ENCODE data around the gene ITPRID2. TPM values are rescaled to one million over a fixed set of nuclear protein-coding genes. Genes with fewer than 3 reads are reported as not detected.

ITPRID2 gene
- total RNA-seq, 3 donors from 2014 or later, result 184 to 381 (median 299) TPM

GRCh38 chr2:181946444-181947127 lies 55.1 kb downstream of the ITPRID2 start:
- intact Hi-C loops (cut with DNase I, micrococcal nuclease), result no loop called here
- ATAC-seq (no peak), DNase-seq (no peak)
- Histone ChIP-seq H3K9me3 (no peaks in the 10 kb centered on the region), H3K36me3 (ENCODE audit: low read depth) (no peaks in the 10 kb centered on the region), H3K4me1 (ENCODE audit: low read depth) (no peaks in the 10 kb centered on the region), H3K4me3 (no peak overlapping the region)
- no peak for TF ChIP-seq CTCF (IDR thresholded peaks at IDR 0.05)

GRCh38 chr2:181947273-181947672 lies 55.7 kb downstream of the ITPRID2 start:
- H3K36me3 ChIP-seq (ENCODE audit: low read depth), result no peaks in the 10 kb centered on the region
- no peaks in the 10 kb centered on the region for H3K4me1 ChIP-seq (ENCODE audit: low read depth)
- no peaks in the 10 kb centered on the region for H3K9me3 ChIP-seq
- TF ChIP-seq CTCF (IDR thresholded peaks at IDR 0.05), result no peak
- ATAC-seq (no peak), DNase-seq (no peak)
- no peak overlapping the region for H3K4me3 ChIP-seq
- intact Hi-C loops (cut with DNase I, micrococcal nuclease), result no loop called here

GRCh38 chr2:181948227-181948626 lies 56.7 kb downstream of the ITPRID2 start:
- Histone ChIP-seq H3K36me3 (ENCODE audit: low read depth) (no peaks in the 10 kb centered on the region), H3K4me1 (ENCODE audit: low read depth) (no peaks in the 10 kb centered on the region), H3K9me3 (no peaks in the 10 kb centered on the region), H3K4me3 (no peak overlapping the region)
- ATAC-seq (no peak), DNase-seq (no peak)
- no peak for TF ChIP-seq CTCF (IDR thresholded peaks at IDR 0.05)
- intact Hi-C loops (cut with DNase I, micrococcal nuclease), result no loop called here

GRCh38 chr2:181949047-181949446 lies 57.5 kb downstream of the ITPRID2 start:
- Histone ChIP-seq H3K4me3 (no peak overlapping the region), H3K4me1 (ENCODE audit: low read depth) (no peaks in the 10 kb centered on the region), H3K9me3 (no peaks in the 10 kb centered on the region), H3K36me3 (ENCODE audit: low read depth) (no peaks in the 10 kb centered on the region)
- intact Hi-C loops (cut with DNase I, micrococcal nuclease), result no loop called here
- ATAC-seq (no peak), DNase-seq (no peak)
- no peak for TF ChIP-seq CTCF (IDR thresholded peaks at IDR 0.05)

- no peaks in the 10 kb centered on the region for H3K4me1 ChIP-seq (ENCODE audit: low read depth)
- no peaks in the 10 kb centered on the region for H3K9me3 ChIP-seq
- no peak for DNase-seq
- no peaks in the 10 kb centered on the region for H3K36me3 ChIP-seq (ENCODE audit: low read depth)
- ATAC-seq, result no peak
- TF ChIP-seq CTCF (IDR thresholded peaks at IDR 0.05), result no peak
- no peak overlapping the region for H3K4me3 ChIP-seq
- intact Hi-C loops (cut with DNase I, micrococcal nuclease), result loop anchor here in 1 of 2 donors (10.0 kb wide), 1 partner anchor 112 kb away; no protein-coding TSS in a partner anchor
Measured at GRCh38 chr2:181952404-181953226, 61.1 kb downstream of the ITPRID2 start.

All from mucosa of descending colon (tissue), 3 donors.